PC-3 (cell line): ENCODE measurements around the gene SLC6A7. TPM values are rescaled to one million over a fixed set of nuclear protein-coding genes. Genes with fewer than 3 reads are reported as not detected.

Experiments used
- ATAC-seq: fragments of 200-7000 bp; cut with Tn5 transposase; 2 replicates; pipeline ENCODE4 v1.9.1; 2020; ENCODE audit warnings: mild to moderate bottlenecking, moderate library complexity
- BruUV-seq: library from RNA; stranded (reverse); fragments of 400-500 nt; replicated peaks from 2 replicates; lab custom pipeline; 2021; lab: Mats Ljungman, UMichigan
- CTCF ChIA-PET: fragments of 300-600 bp; sonication (Branson Sonifier 250); formaldehyde crosslinking; loops from one replicate; lab custom pipeline; 2022; ENCODE audit warnings: antibody characterized with exemption; lab: Charles Lee
- POLR2A ChIA-PET: fragments of 300-600 bp; sonication (Branson Sonifier 250); formaldehyde crosslinking; loops from one replicate; lab custom pipeline; 2022; ENCODE audit warnings: antibody characterized with exemption; ENCODE audit not compliant: unreplicated experiment; lab: Charles Lee
- DNase-seq: peaks from one replicate; pipeline ENCODE4 v3.0.0-alpha.2; 2015
- H2AFZ ChIP-seq: fragments of 300-600 bp; sonication (generic); 2 replicates; pipeline ENCODE4 v1.6.0; 2016; ENCODE audit warnings: antibody characterized with exemption, low read length
- H3F3A ChIP-seq: fragments of 300-600 bp; sonication (generic); one replicate; pipeline ENCODE4 v1.6.0; 2017; ENCODE audit warnings: antibody characterized with exemption, low read length, control low read depth, mild to moderate bottlenecking; ENCODE audit not compliant: unreplicated experiment
- H3K27ac ChIP-seq: fragments of 300-600 bp; sonication (generic); 2 replicates; pipeline ENCODE4 v1.5.1; 2016; ENCODE audit warnings: mild to moderate bottlenecking, low read length
- H3K27me3 ChIP-seq: fragments of 300-600 bp; sonication (generic); 2 replicates; pipeline ENCODE4 v1.6.1; 2016; ENCODE audit warnings: low read length, mixed read lengths
- H3K36me3 ChIP-seq: fragments of 300-600 bp; sonication (generic); 2 replicates; pipeline ENCODE4 v1.6.1; 2016; ENCODE audit warnings: low read depth, mixed run types, low read length, mixed read lengths
- H3K4me1 ChIP-seq: fragments of 300-600 bp; sonication (generic); 2 replicates; pipeline ENCODE4 v1.5.1; 2016; ENCODE audit warnings: low read length; ENCODE audit not compliant: insufficient read depth
- H3K4me2 ChIP-seq: fragments of 300-600 bp; sonication (generic); 2 replicates; pipeline ENCODE4 v1.6.0; 2016; ENCODE audit warnings: low read length
- H3K4me3 ChIP-seq: fragments of 300-600 bp; sonication (generic); 2 replicates; pipeline ENCODE4 v1.5.1; 2016; ENCODE audit warnings: mild to moderate bottlenecking, low read length, mixed read lengths
- H3K79me2 ChIP-seq: fragments of 300-600 bp; sonication (generic); 2 replicates; pipeline ENCODE4 v1.6.1; 2017; ENCODE audit warnings: low read length, mixed read lengths
- H3K9ac ChIP-seq: fragments of 300-600 bp; sonication (generic); 2 replicates; pipeline ENCODE4 v1.6.0; 2016; ENCODE audit warnings: mild to moderate bottlenecking, low read length
- H3K9me2 ChIP-seq: fragments of 300-600 bp; sonication (generic); replicated peaks from 2 replicates; pipeline ENCODE4 v1.6.1; 2016; ENCODE audit warnings: mixed run types, low read length, mixed read lengths
- H3K9me3 ChIP-seq: fragments of 300-600 bp; sonication (generic); 2 replicates; pipeline ENCODE4 v1.6.1; 2016; ENCODE audit warnings: low read length, mixed read lengths
- H4K20me1 ChIP-seq: fragments of 300-600 bp; sonication (generic); 2 replicates; pipeline ENCODE4 v1.6.1; 2016; ENCODE audit warnings: low read length, mixed read lengths
- EZH2 ChIP-seq: fragments of 300-600 bp; sonication (generic); IDR thresholded peaks from one replicate; pipeline ENCODE4 v1.6.1; 2017; ENCODE audit warnings: antibody characterized with exemption, mild to moderate bottlenecking, low read length; ENCODE audit not compliant: unreplicated experiment
- EZH2phosphoT487 ChIP-seq: fragments of 300-600 bp; sonication (generic); IDR thresholded peaks from 2 replicates; pipeline ENCODE4 v1.6.1; 2018; ENCODE audit warnings: mild to moderate bottlenecking, antibody characterized with exemption, low read length, borderline replicate concordance
- intact Hi-C: fragments of 100-400 bp; cut with micrococcal nuclease; formaldehyde crosslinking; loops from 2 replicates; pipeline ENCODE4 v1.9.0; 2023
- total RNA-seq: library from RNA; depleted of rRNA; stranded (reverse); fragments of >200 nt; gene quantifications from 2 replicates; pipeline ENCODE4 v1.2.3, GENCODE V29; 2014
- TF ChIP-seq, protein P1 (sequence below): fragments of 300-600 bp; sonication (generic); conservative IDR thresholded peaks from 2 replicates; pipeline ENCODE4 v1.5.1; 2017; ENCODE audit warnings: antibody characterized with exemption, low read depth, mild to moderate bottlenecking, low read length

SLC6A7 gene
- total RNA-seq, 1 experiment from 2014 or later = 0.29 TPM

DNA sequence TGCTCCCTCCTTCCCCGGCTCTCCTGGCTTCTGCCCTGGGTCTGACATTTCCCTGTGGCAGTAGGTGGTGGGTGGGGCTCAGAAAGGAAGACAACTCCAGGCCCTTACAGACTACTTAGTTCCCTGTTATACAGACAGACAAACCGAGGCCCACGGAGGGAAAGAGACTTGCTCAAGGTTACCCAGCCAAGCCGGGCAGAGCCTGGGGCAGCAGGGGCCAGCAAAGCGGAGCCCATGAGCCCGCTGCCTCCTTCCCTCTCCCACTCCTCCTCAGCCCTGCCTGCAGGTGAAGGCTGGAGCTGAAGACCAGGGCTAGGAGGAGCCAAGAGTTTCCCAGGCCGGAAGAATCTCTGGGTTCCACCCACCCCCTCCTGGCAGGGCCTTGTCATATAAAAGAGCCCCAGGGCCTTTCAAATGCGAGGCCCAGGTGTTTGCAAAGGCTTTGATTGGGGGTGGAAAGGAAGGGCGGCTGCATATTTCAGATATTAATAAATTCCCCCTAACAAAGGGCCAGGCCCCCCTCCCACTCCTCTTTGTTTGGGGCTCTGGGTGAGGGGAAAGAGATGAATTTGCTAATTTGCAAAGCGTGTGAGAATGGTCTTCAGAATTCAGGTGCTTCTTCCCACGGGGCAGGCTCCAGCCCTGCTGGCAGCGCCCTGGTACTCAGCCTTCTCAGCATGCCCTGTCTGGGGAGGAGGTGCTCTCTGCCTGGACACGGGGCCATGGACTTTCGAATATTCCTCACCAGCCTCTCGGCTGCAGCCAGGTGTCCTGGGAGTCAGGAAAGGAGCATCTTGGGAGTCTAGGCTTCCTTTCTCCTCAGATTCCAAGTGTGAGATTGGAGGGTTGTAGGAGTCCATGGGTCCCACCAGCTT lies 21.5 kb downstream of the SLC6A7 start:
- peaks cover 23% of the 10 kb centered on the region for H3K4me1 ChIP-seq
- no peak for DNase-seq
- TF ChIP-seq EZH2 (no peak), EZH2phosphoT487 (no peak)
- TF ChIP-seq, protein P1, sequence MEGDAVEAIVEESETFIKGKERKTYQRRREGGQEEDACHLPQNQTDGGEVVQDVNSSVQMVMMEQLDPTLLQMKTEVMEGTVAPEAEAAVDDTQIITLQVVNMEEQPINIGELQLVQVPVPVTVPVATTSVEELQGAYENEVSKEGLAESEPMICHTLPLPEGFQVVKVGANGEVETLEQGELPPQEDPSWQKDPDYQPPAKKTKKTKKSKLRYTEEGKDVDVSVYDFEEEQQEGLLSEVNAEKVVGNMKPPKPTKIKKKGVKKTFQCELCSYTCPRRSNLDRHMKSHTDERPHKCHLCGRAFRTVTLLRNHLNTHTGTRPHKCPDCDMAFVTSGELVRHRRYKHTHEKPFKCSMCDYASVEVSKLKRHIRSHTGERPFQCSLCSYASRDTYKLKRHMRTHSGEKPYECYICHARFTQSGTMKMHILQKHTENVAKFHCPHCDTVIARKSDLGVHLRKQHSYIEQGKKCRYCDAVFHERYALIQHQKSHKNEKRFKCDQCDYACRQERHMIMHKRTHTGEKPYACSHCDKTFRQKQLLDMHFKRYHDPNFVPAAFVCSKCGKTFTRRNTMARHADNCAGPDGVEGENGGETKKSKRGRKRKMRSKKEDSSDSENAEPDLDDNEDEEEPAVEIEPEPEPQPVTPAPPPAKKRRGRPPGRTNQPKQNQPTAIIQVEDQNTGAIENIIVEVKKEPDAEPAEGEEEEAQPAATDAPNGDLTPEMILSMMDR = no peak
- no peaks in the 10 kb centered on the region for H3K9me2 ChIP-seq
- no peak overlapping the region for H3K9ac ChIP-seq
- no peaks in the 10 kb centered on the region for H3F3A ChIP-seq
- ChIA-PET CTCF (no interaction called here), POLR2A (no interaction called here)
- no TSS peak for BruUV-seq
- ATAC-seq = no peak
- no peaks in the 10 kb centered on the region for H3K27me3 ChIP-seq
- no peaks in the 10 kb centered on the region for H3K9me3 ChIP-seq
- intact Hi-C loops = no loop called here
- H2AFZ ChIP-seq = no peak overlapping the region
- H3K27ac ChIP-seq = no peak overlapping the region
- no peaks in the 10 kb centered on the region for H3K36me3 ChIP-seq
- H4K20me1 ChIP-seq = no peaks in the 10 kb centered on the region
- no peaks in the 10 kb centered on the region for H3K79me2 ChIP-seq
- H3K4me2 ChIP-seq = no peak overlapping the region
- H3K4me3 ChIP-seq = no peak overlapping the region

DNA sequence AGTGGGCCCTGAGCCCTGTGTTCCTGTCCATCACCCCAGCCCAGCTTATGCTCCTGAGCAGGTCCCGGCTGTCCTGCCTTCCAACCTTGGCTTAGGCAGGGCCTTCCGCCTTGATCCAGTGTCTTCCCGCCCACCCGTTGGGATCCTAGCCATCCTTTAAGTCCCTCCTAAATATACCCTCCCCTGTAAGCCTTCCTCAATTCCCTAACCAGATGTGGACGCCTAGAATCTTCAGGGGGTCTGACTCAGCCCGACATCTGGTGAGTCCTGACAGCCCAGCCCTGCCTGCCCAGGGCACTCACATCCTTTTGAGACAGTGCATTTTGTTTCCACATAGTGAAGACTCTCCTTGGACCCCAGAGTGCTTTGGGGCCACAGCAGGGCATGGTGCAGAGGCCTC lies 23.7 kb downstream of the SLC6A7 start:
- Histone ChIP-seq H3K9me3 (no peaks in the 10 kb centered on the region), H3K4me3 (no peak overlapping the region), H3K27me3 (no peaks in the 10 kb centered on the region), H3K36me3 (no peaks in the 10 kb centered on the region), H3K4me1 (peaks cover 19% of the 10 kb centered on the region), H3K4me2 (no peak overlapping the region), H3K79me2 (no peaks in the 10 kb centered on the region), H3K9me2 (no peaks in the 10 kb centered on the region), H2AFZ (no peak overlapping the region), H3K27ac (no peak overlapping the region), H3F3A (no peaks in the 10 kb centered on the region), H3K9ac (no peak overlapping the region), H4K20me1 (no peaks in the 10 kb centered on the region)
- ChIA-PET CTCF (no interaction called here), POLR2A (no interaction called here)
- no peak for TF ChIP-seq EZH2
- TF ChIP-seq EZH2phosphoT487 = no peak
- TF ChIP-seq, protein P1 = no peak
- no peak for ATAC-seq
- intact Hi-C loops = no loop called here
- no TSS peak for BruUV-seq
- DNase-seq = no peak

DNA sequence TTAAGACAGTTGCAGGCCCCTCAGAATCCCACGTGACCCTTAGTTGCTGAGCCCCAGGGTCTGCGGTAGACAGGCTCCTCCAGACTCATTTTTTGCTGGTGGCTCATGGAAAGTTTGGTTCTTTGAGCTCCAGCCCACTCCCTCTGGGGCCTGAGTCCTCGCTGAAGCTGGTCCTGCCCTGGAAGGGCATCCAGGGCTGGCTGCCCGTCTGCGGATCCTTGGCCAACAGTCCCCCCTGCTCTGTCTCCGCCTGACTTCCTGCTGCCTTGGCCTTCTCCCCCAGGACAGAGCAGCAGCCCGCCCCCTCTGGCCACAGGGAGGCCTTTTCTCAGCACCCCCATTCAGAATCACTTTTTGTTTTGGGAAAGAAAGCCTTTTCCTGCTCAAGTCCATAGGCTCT lies 24.4 kb downstream of the SLC6A7 start:
- intact Hi-C loops = no loop called here
- H3K9me3 ChIP-seq = no peaks in the 10 kb centered on the region
- no peaks in the 10 kb centered on the region for H3F3A ChIP-seq
- no peaks in the 10 kb centered on the region for H4K20me1 ChIP-seq
- no peak overlapping the region for H3K4me2 ChIP-seq
- peaks cover 11% of the 10 kb centered on the region for H3K4me1 ChIP-seq
- no TSS peak for BruUV-seq
- no peaks in the 10 kb centered on the region for H3K9me2 ChIP-seq
- no peak overlapping the region for H3K27ac ChIP-seq
- no peak overlapping the region for H3K4me3 ChIP-seq
- no peak overlapping the region for H2AFZ ChIP-seq
- no peak overlapping the region for H3K9ac ChIP-seq
- no peaks in the 10 kb centered on the region for H3K79me2 ChIP-seq
- TF ChIP-seq, protein P1 = no peak
- TF ChIP-seq EZH2phosphoT487 (no peak), EZH2 (no peak)
- no peak for ATAC-seq
- no peaks in the 10 kb centered on the region for H3K27me3 ChIP-seq
- ChIA-PET CTCF (interaction anchor here (0.6 to 0.7 kb wide), 3 partner anchors 39 to 775 kb away, joined by 3 to 5 read pairs (median 3); no protein-coding TSS in a partner anchor), POLR2A (no interaction called here)
- no peak for DNase-seq
- H3K36me3 ChIP-seq = no peaks in the 10 kb centered on the region
